IMR-90 (cell line): Measurements from ENCODE around the gene TCERG1L. TPM values are rescaled to one million over a fixed set of nuclear protein-coding genes. Genes with fewer than 3 reads are reported as not detected.

Experiments
- ATAC-seq: fragments of 200-7000 bp; cut with Tn5 transposase; 2 replicates; pipeline ENCODE4 v1.9.1; 2020; ENCODE audit warnings: low read depth, mild to moderate bottlenecking, moderate library complexity
- BruUV-seq: library from RNA; stranded (reverse); fragments of 400-500 nt; replicated peaks from 2 replicates; lab custom pipeline; 2021; lab: Mats Ljungman, UMichigan
- CTCF ChIA-PET: fragments of 300-600 bp; formaldehyde crosslinking; extraction: SDS; loops from one replicate; lab custom pipeline; 2021; ENCODE audit warnings: antibody characterized with exemption; lab: Yijun Ruan, JAX
- POLR2A ChIA-PET: fragments of 300-600 bp; sonication (Branson Sonifier 250); formaldehyde crosslinking; loops from one replicate; lab custom pipeline; 2022; ENCODE audit warnings: antibody characterized with exemption; ENCODE audit not compliant: unreplicated experiment; lab: Charles Lee
- DNase-seq: peaks from one replicate; pipeline ENCODE4 v3.0.0; 2013
- H2AFZ ChIP-seq: replicated peaks from 2 replicates; pipeline ENCODE3; 2013; ENCODE audit warnings: low read length, mild to moderate bottlenecking; ENCODE audit not compliant: poor library complexity
- H2AK5ac ChIP-seq: 2 replicates; pipeline ENCODE4 v1.6.1; 2013; ENCODE audit warnings: low read depth, low read length, inconsistent platforms
- H2AK9ac ChIP-seq: replicated peaks from 2 replicates; pipeline ENCODE3; 2013; ENCODE audit warnings: mild to moderate bottlenecking, low read depth, low read length, moderate library complexity; ENCODE audit not compliant: poor library complexity
- H2BK120ac ChIP-seq: 2 replicates; pipeline ENCODE4 v1.6.1; 2013; ENCODE audit warnings: low read depth, low read length, inconsistent platforms
- H2BK15ac ChIP-seq: 3 replicates; pipeline ENCODE4 v1.6.1; 2013; ENCODE audit warnings: low read depth, low read length, inconsistent platforms
- H2BK20ac ChIP-seq: 2 replicates; pipeline ENCODE4 v1.6.1; 2013; ENCODE audit warnings: low read depth, mild to moderate bottlenecking, inconsistent platforms, low read length, moderate library complexity
- H2BK5ac ChIP-seq: 2 replicates; pipeline ENCODE4 v1.6.1; 2013; ENCODE audit warnings: mild to moderate bottlenecking, low read depth, low read length, inconsistent platforms; ENCODE audit not compliant: poor library complexity, severe bottlenecking
- H3K14ac ChIP-seq: replicated peaks from 2 replicates; pipeline ENCODE4 v1.6.1; 2013; ENCODE audit warnings: low read depth, low read length, inconsistent platforms
- H3K18ac ChIP-seq: 2 replicates; pipeline ENCODE4 v1.6.1; 2013; ENCODE audit warnings: low read depth, low read length, control low read depth
- H3K23ac ChIP-seq: 2 replicates; pipeline ENCODE4 v1.6.1; 2013; ENCODE audit warnings: low read depth, low read length, inconsistent platforms
- H3K27ac ChIP-seq: 2 replicates; pipeline ENCODE4 v1.5.1; 2013; ENCODE audit warnings: mild to moderate bottlenecking, control low read depth, low read length; ENCODE audit not compliant: insufficient read depth
- H3K27me3 ChIP-seq: 2 replicates; pipeline ENCODE4 v1.6.1; 2013; ENCODE audit warnings: low read length; ENCODE audit not compliant: control insufficient read depth, insufficient read depth
- H3K36me3 ChIP-seq: 2 replicates; pipeline ENCODE4 v1.6.1; 2013; ENCODE audit warnings: low read length, mixed read lengths; ENCODE audit not compliant: control insufficient read depth, insufficient read depth
- H3K4ac ChIP-seq: 2 replicates; pipeline ENCODE4 v1.6.1; 2013; ENCODE audit warnings: low read depth, low read length, inconsistent platforms
- H3K4me1 ChIP-seq: 2 replicates; pipeline ENCODE4 v1.6.1; 2013; ENCODE audit warnings: low read length, mixed read lengths; ENCODE audit not compliant: control insufficient read depth, insufficient read depth
- H3K4me2 ChIP-seq: 2 replicates; pipeline ENCODE4 v1.6.1; 2013; ENCODE audit warnings: low read depth, mild to moderate bottlenecking, control low read depth, low read length, moderate library complexity
- H3K4me3 ChIP-seq: 2 replicates; pipeline ENCODE4 v1.5.1; 2013; ENCODE audit warnings: low read depth, mild to moderate bottlenecking, control low read depth, low read length, moderate library complexity; ENCODE audit not compliant: insufficient read depth
- H3K56ac ChIP-seq: 2 replicates; pipeline ENCODE4 v1.6.1; 2013; ENCODE audit warnings: low read length, inconsistent platforms; ENCODE audit not compliant: insufficient read depth; ENCODE audit errors: extremely low read depth
- H3K79me1 ChIP-seq, 2 experiments: 2 replicates each; pipeline ENCODE4 v1.6.1; 2013; ENCODE audit warnings: low read length in 2 of 2, inconsistent platforms in 1 of 2, low read depth in 1 of 2
- H3K9ac ChIP-seq: 2 replicates; pipeline ENCODE4 v1.6.1; 2013; ENCODE audit warnings: low read depth, low read length, control low read depth
- H3K9me1 ChIP-seq: 2 replicates; pipeline ENCODE4 v1.6.1; 2013; ENCODE audit warnings: low read length, inconsistent platforms; ENCODE audit not compliant: insufficient read depth
- H3K9me3 ChIP-seq: 2 replicates; pipeline ENCODE4 v1.6.1; 2013; ENCODE audit warnings: low read length; ENCODE audit not compliant: control insufficient read depth, insufficient read depth
- H4K20me1 ChIP-seq: 2 replicates; pipeline ENCODE4 v1.6.1; 2013; ENCODE audit warnings: low read length, inconsistent platforms; ENCODE audit not compliant: insufficient read depth
- H4K5ac ChIP-seq: 2 replicates; pipeline ENCODE4 v1.6.1; 2013; ENCODE audit warnings: mild to moderate bottlenecking, low read depth, low read length, control low read depth
- H4K8ac ChIP-seq, 2 experiments: 2 replicates each; pipeline ENCODE4 v1.6.1; 2013; ENCODE audit warnings: low read depth in 2 of 2, low read length in 2 of 2, control low read depth in 1 of 2, inconsistent platforms in 1 of 2
- H4K91ac ChIP-seq: 2 replicates; pipeline ENCODE4 v1.6.1; 2013; ENCODE audit warnings: low read depth, low read length, inconsistent platforms; ENCODE audit not compliant: insufficient read depth
- CHD1 ChIP-seq: IDR thresholded peaks from 2 replicates; pipeline ENCODE4 v1.6.1; 2012; ENCODE audit warnings: low read depth, low read length, improper control_type of control experiment
- MAFK ChIP-seq: IDR thresholded peaks from 2 replicates; pipeline ENCODE4 v1.6.1; 2012; ENCODE audit warnings: low read depth, low read length, improper control_type of control experiment
- NFE2L2 ChIP-seq: fragments of 150-350 bp; IDR thresholded peaks from 2 replicates; pipeline ENCODE4 v1.6.1; 2016; ENCODE audit warnings: low read depth, mild to moderate bottlenecking, low read length
- WGBS, 2 experiments: methylation state at CpG; one replicate each; pipeline versions ENCODE4 v1.1.5 to v1.1.7; 2013; ENCODE audit warnings: missing lambda C conversion rate in 2 of 2; ENCODE audit not compliant: insufficient read length in 1 of 2; ENCODE audit errors: extremely low coverage in 2 of 2; 5-methylcytosine and 5-hydroxymethylcytosine counted together
- dilution Hi-C: fragments of 300-500 bp; cut with HindIII; formaldehyde crosslinking; loops from one replicate; pipeline ENCODE4 v1.14.3; 2018; ENCODE audit warnings: low sequenced_read_pairs; ENCODE audit not compliant: unreplicated experiment
- in situ Hi-C: fragments of 300-500 bp; cut with MboI; formaldehyde crosslinking; loops from 3 replicates; pipeline ENCODE4 v1.14.3; 2019; ENCODE audit warnings: low sequenced_read_pairs, inconsistent platforms, mixed read lengths
- intact Hi-C: fragments of 100-400 bp; cut with micrococcal nuclease; formaldehyde crosslinking; loops from 2 replicates; pipeline ENCODE4 v1.10.0; 2022
- polyA plus RNA-seq, 3 experiments: library from polyadenylated mRNA; depleted of rRNA; stranded (reverse); fragments of >200 nt; gene quantifications; 2 replicates each; pipeline ENCODE4 v1.2.3, GENCODE V29; 2012; ENCODE audit warnings: low replicate concordance in 1 of 3
- total RNA-seq: library from RNA; depleted of rRNA; stranded (reverse); fragments of >200 nt; gene quantifications from 2 replicates; pipeline ENCODE4 v1.2.3, GENCODE V29; 2012

Gene TCERG1L
- total and polyA plus RNA-seq, 2 of the 4 experiments (the other 2 are of a cell fraction), result not detected

DNA sequence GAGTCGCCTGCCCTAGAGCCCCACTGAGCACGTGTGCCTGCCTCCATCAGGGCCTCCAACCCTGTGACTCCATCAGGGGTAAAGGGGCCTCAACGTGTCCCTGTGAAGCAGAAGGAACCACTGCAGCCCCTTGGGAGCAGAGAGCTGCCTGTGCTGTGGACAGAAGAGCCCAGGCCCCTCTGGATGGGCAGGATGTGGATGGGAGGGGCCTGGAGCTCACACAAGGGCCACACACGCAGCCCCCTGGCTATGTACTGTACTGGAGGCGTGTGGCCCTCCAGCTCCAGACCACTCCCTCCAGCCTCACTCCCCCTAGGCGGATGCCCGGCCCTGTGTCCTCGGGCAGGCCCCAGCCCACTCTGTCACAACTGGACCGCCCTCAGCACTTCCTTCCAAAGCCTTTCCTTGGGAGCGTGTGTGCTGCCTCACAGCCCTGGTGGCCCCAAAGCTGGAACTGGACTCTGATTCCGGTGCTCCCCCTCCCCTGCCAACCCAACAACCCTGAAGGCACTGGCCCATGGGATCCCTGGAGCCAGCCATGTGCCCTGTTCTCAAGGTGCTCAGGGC lies 238.0 kb downstream of the TCERG1L start:
- Histone ChIP-seq H2BK20ac (no peak overlapping the region), H2AFZ (no peak overlapping the region), H3K14ac (no peak overlapping the region), H3K56ac (no peak overlapping the region), H3K4ac (no peak overlapping the region), H3K36me3 (no peaks in the 10 kb centered on the region), H4K91ac (no peak overlapping the region), H3K23ac (no peak overlapping the region), H3K18ac (no peak overlapping the region), H3K9ac (no peak overlapping the region), H3K4me1 (no peaks in the 10 kb centered on the region), H4K8ac (no peak overlapping the region), H2AK9ac (no peak overlapping the region), H3K9me1 (no peaks in the 10 kb centered on the region), H4K20me1 (no peaks in the 10 kb centered on the region), H2BK5ac (no peak overlapping the region), H4K5ac (no peak overlapping the region), H3K4me2 (no peak overlapping the region), H2BK120ac (no peak overlapping the region), H3K79me1 (no peaks in the 10 kb centered on the region), H3K27ac (no peak overlapping the region), H3K4me3 (no peak overlapping the region), H3K9me3 (peaks cover 43% of the 10 kb centered on the region), H3K27me3 (no peaks in the 10 kb centered on the region), H2BK15ac (no peak overlapping the region), H2AK5ac (no peak overlapping the region)
- TF ChIP-seq MAFK, result no peak
- no peak for TF ChIP-seq NFE2L2
- no peak for TF ChIP-seq CHD1
- dilution Hi-C loops (no loop called here), intact Hi-C loops (no loop called here), in situ Hi-C loops (no loop called here)
- WGBS, 2 experiments, result 14% methylated on average over 8 of the region's 11 CpGs; no CpG with 5 or more reads in 1 of the 2 experiments
- CTCF ChIA-PET, result no interaction called here
- POLR2A ChIA-PET, result no interaction called here
- ATAC-seq (no peak), DNase-seq (no peak)
- BruUV-seq, result no TSS peak
